ENCODE measurements around the gene AFAP1L2.
A peak's percentile ranks its signal among the peaks of the same experiment; 100 is the strongest.

AFAP1L2 gene, protein sequence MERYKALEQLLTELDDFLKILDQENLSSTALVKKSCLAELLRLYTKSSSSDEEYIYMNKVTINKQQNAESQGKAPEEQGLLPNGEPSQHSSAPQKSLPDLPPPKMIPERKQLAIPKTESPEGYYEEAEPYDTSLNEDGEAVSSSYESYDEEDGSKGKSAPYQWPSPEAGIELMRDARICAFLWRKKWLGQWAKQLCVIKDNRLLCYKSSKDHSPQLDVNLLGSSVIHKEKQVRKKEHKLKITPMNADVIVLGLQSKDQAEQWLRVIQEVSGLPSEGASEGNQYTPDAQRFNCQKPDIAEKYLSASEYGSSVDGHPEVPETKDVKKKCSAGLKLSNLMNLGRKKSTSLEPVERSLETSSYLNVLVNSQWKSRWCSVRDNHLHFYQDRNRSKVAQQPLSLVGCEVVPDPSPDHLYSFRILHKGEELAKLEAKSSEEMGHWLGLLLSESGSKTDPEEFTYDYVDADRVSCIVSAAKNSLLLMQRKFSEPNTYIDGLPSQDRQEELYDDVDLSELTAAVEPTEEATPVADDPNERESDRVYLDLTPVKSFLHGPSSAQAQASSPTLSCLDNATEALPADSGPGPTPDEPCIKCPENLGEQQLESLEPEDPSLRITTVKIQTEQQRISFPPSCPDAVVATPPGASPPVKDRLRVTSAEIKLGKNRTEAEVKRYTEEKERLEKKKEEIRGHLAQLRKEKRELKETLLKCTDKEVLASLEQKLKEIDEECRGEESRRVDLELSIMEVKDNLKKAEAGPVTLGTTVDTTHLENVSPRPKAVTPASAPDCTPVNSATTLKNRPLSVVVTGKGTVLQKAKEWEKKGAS

GRCh38 chr10:114404171-114405010, at the start of gene AFAP1L2:
TSS of gene AFAP1L2 (minus strand) at chr10:114404502. CDS start at chr10:114404455, 47 bp downstream.
- TF ChIP-seq, protein P1, sequence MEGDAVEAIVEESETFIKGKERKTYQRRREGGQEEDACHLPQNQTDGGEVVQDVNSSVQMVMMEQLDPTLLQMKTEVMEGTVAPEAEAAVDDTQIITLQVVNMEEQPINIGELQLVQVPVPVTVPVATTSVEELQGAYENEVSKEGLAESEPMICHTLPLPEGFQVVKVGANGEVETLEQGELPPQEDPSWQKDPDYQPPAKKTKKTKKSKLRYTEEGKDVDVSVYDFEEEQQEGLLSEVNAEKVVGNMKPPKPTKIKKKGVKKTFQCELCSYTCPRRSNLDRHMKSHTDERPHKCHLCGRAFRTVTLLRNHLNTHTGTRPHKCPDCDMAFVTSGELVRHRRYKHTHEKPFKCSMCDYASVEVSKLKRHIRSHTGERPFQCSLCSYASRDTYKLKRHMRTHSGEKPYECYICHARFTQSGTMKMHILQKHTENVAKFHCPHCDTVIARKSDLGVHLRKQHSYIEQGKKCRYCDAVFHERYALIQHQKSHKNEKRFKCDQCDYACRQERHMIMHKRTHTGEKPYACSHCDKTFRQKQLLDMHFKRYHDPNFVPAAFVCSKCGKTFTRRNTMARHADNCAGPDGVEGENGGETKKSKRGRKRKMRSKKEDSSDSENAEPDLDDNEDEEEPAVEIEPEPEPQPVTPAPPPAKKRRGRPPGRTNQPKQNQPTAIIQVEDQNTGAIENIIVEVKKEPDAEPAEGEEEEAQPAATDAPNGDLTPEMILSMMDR (IDR thresholded peaks at IDR 0.05; ENCODE audit: low read depth, low read length), result no peak
- no peaks in the 10 kb centered on the region for H3K36me3 ChIP-seq
- no peaks in the 10 kb centered on the region for H3K9me3 ChIP-seq (ENCODE audit: severe bottlenecking)
- H3K27ac ChIP-seq, result no peak within 1 kb of the TSS
- no peak for DNase-seq
- H3K4me3 ChIP-seq (ENCODE audit: low read depth, low read length), result peak within 1 kb of the TSS; percentile 39
- peaks cover 51% of the 10 kb centered on the region for H3K27me3 ChIP-seq (ENCODE audit: insufficient read depth, low read depth, severe bottlenecking)

DNA sequence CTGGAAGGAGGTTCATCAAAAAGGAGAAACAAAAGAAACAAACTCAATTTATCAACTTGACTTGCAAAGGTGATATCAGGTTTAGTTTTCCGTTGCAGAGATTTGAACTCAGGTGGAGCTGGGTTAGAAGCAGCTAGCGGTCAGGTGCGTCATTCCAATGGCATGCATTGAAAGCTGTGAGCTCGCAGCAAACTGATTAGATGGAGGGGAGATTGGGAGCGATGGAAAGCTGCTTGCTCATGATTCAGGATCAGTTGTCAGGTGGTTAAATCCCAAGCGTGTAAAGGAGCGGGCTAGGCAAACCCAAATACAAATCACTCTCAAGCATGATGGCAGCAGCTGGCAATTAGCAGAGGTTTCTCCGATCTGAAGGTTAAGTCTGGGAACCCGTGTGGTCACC, 49.3 kb upstream of the AFAP1L2 start:
- Histone ChIP-seq H3K27me3 (ENCODE audit: insufficient read depth, low read depth, severe bottlenecking) (no peaks in the 10 kb centered on the region), H3K9me3 (ENCODE audit: severe bottlenecking) (no peaks in the 10 kb centered on the region), H3K4me3 (ENCODE audit: low read depth, low read length) (no peak overlapping the region), H3K27ac (no peak overlapping the region), H3K36me3 (no peaks in the 10 kb centered on the region)
- TF ChIP-seq, protein P1 (IDR thresholded peaks at IDR 0.05; ENCODE audit: low read depth, low read length), result no peak
- no peak for DNase-seq

GRCh38 chr10:114448897-114449296, 44.6 kb upstream of the AFAP1L2 start:
- Histone ChIP-seq H3K9me3 (ENCODE audit: severe bottlenecking) (no peaks in the 10 kb centered on the region), H3K27me3 (ENCODE audit: insufficient read depth, low read depth, severe bottlenecking) (no peaks in the 10 kb centered on the region), H3K27ac (no peak overlapping the region), H3K4me3 (ENCODE audit: low read depth, low read length) (no peak overlapping the region), H3K36me3 (no peaks in the 10 kb centered on the region)
- TF ChIP-seq, protein P1 (IDR thresholded peaks at IDR 0.05; ENCODE audit: low read depth, low read length), result no peak
- no peak for DNase-seq

GRCh38 chr10:114445332-114445731, 41.0 kb upstream of the AFAP1L2 start:
- Histone ChIP-seq H3K9me3 (ENCODE audit: severe bottlenecking) (no peaks in the 10 kb centered on the region), H3K4me3 (ENCODE audit: low read depth, low read length) (no peak overlapping the region), H3K27ac (no peak overlapping the region), H3K36me3 (no peaks in the 10 kb centered on the region), H3K27me3 (ENCODE audit: insufficient read depth, low read depth, severe bottlenecking) (no peaks in the 10 kb centered on the region)
- no peak for DNase-seq
- TF ChIP-seq, protein P1 (IDR thresholded peaks at IDR 0.05; ENCODE audit: low read depth, low read length), result no peak

- no peak overlapping the region for H3K4me3 ChIP-seq (ENCODE audit: low read depth, low read length)
- no peak for DNase-seq
- no peaks in the 10 kb centered on the region for H3K27me3 ChIP-seq (ENCODE audit: insufficient read depth, low read depth, severe bottlenecking)
- H3K9me3 ChIP-seq (ENCODE audit: severe bottlenecking), result no peaks in the 10 kb centered on the region
- H3K36me3 ChIP-seq, result no peaks in the 10 kb centered on the region
- no peak overlapping the region for H3K27ac ChIP-seq
- TF ChIP-seq, protein P1 (IDR thresholded peaks at IDR 0.05; ENCODE audit: low read depth, low read length), result no peak
Observed at GRCh38 chr10:114444819-114445218, 40.5 kb upstream of the AFAP1L2 start.
